ENCODE data around the gene SESN1. TPM values are rescaled to one million over a fixed set of nuclear protein-coding genes. Genes with fewer than 3 reads are reported as not detected.

Gene SESN1
- total and polyA plus RNA-seq, 9 of the 15 experiments (the other 6 are each of a cell fraction or from before 2014, with no cell fraction given) = 3.1 to 13.0 (median 7.4) TPM

DNA sequence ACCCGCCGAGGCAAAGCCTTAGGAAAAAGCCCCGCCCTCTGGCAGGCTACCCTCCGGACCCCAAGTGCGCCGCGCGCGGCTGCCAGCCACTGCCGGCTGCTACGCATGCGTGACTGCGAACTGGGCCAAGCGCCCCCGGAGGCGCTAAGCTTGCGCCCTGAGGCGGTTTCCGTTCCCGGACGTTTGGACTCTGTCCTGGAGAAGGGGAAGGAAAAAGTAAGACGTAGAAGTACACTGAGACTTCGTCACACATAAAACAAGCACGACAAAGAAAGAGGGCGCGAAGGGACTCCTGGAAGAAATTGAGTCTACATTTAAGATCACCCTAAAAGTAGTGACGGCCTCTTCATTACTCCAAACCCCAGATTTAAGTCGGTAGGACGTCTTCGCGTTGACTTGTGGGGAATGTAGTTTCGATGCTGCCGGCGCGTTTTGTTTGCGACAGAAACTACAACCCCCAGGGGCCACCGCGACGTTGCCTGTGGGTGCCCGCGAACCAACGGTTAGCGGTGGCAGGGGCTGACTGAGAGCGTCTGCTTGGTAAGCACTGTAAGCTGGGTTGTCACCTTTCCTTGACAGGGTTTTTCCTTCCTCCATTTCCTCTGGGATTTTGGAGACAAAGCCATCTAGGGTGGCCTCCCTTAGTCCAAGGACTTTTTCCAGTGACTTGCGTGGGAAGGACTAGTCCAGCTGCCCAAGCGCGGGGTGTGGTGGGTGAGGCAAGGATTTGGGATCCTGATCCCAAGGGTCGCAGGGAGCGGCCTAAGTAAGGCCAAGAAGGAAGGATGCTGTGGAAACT lies 589 bp upstream of the SESN1 start, which contains the start of gene CEP57L1 (continued):
- TF ChIP-seq, protein P1, sequence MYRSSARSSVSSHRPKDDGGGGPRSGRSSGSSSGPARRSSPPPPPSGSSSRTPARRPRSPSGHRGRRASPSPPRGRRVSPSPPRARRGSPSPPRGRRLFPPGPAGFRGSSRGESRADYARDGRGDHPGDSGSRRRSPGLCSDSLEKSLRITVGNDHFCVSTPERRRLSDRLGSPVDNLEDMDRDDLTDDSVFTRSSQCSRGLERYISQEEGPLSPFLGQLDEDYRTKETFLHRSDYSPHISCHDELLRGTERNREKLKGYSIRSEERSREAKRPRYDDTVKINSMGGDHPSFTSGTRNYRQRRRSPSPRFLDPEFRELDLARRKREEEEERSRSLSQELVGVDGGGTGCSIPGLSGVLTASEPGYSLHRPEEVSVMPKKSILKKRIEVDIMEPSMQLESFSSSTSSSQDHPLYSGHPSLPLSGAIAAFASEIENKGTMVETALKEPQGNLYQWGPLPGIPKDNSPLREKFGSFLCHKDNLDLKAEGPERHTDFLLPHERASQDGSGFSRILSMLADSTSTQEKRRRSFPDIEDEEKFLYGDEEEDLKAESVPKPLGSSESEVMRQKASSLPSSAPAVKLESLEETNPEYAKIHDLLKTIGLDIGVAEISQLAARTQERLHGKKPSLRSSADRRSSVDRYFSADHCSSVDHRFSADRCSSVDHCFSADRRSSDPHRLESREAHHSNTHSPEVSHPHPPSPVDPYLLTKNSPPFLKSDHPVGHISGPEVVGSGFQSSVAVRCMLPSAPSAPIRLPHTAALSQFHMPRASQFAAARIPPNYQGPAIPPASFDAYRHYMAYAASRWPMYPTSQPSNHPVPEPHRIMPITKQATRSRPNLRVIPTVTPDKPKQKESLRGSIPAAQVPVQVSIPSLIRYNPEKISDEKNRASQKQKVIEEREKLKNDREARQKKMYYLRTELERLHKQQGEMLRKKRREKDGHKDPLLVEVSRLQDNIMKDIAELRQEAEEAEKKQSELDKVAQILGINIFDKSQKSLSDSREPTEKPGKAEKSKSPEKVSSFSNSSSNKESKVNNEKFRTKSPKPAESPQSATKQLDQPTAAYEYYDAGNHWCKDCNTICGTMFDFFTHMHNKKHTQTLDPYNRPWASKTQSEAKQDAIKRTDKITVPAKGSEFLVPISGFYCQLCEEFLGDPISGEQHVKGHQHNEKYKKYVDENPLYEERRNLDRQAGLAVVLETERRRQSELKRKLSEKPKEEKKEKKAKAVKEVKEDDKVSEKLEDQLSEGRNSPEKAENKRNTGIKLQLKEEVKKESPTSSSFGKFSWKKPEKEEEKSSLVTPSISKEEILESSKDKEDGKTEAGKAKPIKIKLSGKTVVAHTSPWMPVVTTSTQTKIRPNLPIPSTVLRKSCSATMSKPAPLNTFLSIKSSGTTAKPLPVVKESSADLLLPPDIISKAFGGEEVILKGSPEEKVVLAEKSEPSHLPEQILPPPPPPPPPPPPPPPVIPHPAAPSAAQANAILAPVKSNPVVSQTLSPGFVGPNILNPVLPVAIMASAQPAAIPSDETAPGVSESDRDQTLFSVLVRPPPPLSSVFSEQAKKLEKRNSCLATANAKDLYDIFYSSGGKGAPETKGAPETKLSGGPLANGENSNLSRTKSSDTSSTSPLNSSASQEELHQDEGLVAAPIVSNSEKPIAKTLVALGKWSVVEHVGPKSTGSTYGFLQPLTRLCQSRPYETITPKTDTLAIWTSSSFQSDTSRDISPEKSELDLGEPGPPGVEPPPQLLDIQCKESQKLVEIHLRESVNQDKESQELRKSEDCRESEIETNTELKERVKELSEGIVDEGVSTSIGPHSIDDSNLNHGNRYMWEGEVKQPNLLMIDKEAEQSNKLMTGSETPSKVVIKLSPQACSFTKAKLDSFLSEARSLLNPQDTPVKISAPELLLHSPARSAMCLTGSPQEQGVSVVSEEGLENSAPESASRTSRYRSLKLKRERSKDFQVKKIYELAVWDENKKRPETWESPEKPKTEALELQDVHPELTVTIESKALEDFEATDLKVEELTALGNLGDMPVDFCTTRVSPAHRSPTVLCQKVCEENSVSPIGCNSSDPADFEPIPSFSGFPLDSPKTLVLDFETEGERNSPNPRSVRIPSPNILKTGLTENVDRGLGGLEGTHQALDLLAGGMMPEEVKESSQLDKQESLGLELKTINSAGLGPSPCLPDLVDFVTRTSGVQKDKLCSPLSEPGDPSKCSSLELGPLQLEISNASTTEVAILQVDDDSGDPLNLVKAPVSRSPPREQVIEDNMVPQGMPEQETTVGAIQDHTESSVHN (IDR thresholded peaks at IDR 0.05; ENCODE audit: borderline replicate concordance in 1 of 2, low read depth in 1 of 2) = no peak
- TF ChIP-seq, protein P2, sequence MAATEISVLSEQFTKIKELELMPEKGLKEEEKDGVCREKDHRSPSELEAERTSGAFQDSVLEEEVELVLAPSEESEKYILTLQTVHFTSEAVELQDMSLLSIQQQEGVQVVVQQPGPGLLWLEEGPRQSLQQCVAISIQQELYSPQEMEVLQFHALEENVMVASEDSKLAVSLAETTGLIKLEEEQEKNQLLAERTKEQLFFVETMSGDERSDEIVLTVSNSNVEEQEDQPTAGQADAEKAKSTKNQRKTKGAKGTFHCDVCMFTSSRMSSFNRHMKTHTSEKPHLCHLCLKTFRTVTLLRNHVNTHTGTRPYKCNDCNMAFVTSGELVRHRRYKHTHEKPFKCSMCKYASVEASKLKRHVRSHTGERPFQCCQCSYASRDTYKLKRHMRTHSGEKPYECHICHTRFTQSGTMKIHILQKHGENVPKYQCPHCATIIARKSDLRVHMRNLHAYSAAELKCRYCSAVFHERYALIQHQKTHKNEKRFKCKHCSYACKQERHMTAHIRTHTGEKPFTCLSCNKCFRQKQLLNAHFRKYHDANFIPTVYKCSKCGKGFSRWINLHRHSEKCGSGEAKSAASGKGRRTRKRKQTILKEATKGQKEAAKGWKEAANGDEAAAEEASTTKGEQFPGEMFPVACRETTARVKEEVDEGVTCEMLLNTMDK (IDR thresholded peaks at IDR 0.05; ENCODE audit: borderline replicate concordance, insufficient read depth, low read depth, low read length, poor library complexity, severe bottlenecking) = peak; percentile 93
- no peak for TF ChIP-seq ASH1L (IDR thresholded peaks at IDR 0.05; ENCODE audit: borderline replicate concordance, low read depth, partially characterized antibody)
- no peak for TF ChIP-seq MCM3 (IDR thresholded peaks at IDR 0.05)
- peak in 1 of 2 experiments; percentile 72; a peak in 1 of 4 replicates for TF ChIP-seq CSDE1 (IDR thresholded peaks at IDR 0.05)
- TF ChIP-seq, protein P3, sequence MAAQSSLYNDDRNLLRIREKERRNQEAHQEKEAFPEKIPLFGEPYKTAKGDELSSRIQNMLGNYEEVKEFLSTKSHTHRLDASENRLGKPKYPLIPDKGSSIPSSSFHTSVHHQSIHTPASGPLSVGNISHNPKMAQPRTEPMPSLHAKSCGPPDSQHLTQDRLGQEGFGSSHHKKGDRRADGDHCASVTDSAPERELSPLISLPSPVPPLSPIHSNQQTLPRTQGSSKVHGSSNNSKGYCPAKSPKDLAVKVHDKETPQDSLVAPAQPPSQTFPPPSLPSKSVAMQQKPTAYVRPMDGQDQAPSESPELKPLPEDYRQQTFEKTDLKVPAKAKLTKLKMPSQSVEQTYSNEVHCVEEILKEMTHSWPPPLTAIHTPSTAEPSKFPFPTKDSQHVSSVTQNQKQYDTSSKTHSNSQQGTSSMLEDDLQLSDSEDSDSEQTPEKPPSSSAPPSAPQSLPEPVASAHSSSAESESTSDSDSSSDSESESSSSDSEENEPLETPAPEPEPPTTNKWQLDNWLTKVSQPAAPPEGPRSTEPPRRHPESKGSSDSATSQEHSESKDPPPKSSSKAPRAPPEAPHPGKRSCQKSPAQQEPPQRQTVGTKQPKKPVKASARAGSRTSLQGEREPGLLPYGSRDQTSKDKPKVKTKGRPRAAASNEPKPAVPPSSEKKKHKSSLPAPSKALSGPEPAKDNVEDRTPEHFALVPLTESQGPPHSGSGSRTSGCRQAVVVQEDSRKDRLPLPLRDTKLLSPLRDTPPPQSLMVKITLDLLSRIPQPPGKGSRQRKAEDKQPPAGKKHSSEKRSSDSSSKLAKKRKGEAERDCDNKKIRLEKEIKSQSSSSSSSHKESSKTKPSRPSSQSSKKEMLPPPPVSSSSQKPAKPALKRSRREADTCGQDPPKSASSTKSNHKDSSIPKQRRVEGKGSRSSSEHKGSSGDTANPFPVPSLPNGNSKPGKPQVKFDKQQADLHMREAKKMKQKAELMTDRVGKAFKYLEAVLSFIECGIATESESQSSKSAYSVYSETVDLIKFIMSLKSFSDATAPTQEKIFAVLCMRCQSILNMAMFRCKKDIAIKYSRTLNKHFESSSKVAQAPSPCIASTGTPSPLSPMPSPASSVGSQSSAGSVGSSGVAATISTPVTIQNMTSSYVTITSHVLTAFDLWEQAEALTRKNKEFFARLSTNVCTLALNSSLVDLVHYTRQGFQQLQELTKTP (IDR thresholded peaks at IDR 0.05; ENCODE audit: low read depth in 1 of 2, partially characterized antibody in 2 of 2) = peak; percentile 79 to 95
- TF ChIP-seq NR3C1 (CRISPR knock-in tag; IDR thresholded peaks at IDR 0.05) = no peak
- TF ChIP-seq, protein P4, sequence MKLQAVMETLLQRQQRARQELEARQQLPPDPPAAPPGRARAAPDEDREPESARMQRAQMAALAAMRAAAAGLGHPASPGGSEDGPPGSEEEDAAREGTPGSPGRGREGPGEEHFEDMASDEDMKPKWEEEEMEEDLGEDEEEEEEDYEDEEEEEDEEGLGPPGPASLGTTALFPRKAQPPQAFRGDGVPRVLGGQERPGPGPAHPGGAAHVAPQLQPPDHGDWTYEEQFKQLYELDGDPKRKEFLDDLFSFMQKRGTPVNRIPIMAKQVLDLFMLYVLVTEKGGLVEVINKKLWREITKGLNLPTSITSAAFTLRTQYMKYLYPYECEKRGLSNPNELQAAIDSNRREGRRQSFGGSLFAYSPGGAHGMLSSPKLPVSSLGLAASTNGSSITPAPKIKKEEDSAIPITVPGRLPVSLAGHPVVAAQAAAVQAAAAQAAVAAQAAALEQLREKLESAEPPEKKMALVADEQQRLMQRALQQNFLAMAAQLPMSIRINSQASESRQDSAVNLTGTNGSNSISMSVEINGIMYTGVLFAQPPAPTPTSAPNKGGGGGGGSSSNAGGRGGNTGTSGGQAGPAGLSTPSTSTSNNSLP (IDR thresholded peaks at IDR 0.05; ENCODE audit: borderline replicate concordance, low read depth, low read length) = no peak
- TF ChIP-seq POLR2B (IDR thresholded peaks at IDR 0.05; ENCODE audit: low read depth, partially characterized antibody) = peak; percentile 65
